Glomerular visceral epithelial cell (primary cell): ENCODE results near the gene OVOL1.

ENCODE experiments used
- DNase-seq: peaks from one replicate; pipeline ENCODE4 v3.0.0-alpha.2; 2016; ENCODE audit errors: extremely low spot score

The OVOL1 gene

GRCh38 chr11:65791719-65792213, 4.9 kb downstream of the OVOL1 start:
- DNase-seq: no peak

DNA sequence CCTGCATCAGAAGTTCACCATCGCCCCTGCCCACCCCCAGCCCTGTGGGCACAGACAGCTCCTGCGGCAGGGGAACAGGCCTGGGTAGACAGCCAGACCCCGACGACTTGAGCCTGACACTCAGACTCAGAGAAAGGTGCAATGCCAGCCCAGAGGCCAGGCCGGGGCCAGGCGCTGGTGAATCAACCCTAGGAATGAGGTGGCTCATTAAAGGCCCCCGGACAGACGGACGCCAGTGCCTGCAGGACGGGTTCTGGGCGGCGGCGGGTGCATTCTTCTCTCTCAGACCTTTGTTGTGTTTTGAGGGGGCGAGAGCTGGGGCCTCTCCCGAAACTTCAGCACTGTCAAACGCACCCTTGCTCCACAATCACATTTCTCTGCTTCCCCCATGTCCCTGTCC, 5.6 kb downstream of the OVOL1 start:
- no peak for DNase-seq

GRCh38 chr11:65793144-65793581, 6.3 kb downstream of the OVOL1 start:
- DNase-seq: no peak

DNA sequence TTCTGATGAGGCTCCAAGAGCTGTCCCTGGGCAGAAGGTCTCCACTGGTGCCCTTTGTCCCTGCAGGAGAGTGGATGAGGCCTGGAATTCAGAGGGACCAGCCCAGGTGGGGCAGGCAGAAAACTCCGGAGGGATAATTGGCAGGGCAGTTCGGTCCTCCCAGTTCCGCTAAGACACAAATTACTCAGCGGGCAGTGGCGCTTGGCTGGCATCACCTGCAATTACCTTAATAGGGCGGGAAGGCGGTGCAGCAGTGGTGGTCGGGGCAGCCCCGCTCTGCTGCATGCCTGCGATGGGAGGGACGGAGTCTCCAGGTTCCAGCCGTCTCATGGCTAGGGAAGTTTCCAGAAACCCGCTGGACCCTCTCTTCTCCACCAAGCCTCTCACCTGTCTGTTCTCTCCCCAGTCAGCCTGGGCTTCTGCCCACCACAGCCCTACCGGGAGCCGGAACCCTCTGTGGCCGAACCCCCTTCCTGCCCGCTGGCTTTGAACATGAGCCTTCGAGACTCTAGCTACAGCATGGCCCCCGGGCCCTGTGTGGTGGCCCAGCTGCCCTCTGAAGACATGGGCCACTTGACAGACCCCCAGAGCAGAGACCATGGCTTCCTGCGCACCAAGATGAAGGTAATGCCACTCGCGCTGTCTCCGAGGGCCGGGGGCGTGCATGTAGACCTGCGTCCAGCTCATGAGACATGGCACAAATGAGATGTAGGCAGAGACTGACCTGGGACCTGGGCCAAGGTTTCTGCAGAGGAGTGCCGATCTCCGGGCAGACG, 7.0 kb downstream of the OVOL1 start:
- DNase-seq: no peak

DNA sequence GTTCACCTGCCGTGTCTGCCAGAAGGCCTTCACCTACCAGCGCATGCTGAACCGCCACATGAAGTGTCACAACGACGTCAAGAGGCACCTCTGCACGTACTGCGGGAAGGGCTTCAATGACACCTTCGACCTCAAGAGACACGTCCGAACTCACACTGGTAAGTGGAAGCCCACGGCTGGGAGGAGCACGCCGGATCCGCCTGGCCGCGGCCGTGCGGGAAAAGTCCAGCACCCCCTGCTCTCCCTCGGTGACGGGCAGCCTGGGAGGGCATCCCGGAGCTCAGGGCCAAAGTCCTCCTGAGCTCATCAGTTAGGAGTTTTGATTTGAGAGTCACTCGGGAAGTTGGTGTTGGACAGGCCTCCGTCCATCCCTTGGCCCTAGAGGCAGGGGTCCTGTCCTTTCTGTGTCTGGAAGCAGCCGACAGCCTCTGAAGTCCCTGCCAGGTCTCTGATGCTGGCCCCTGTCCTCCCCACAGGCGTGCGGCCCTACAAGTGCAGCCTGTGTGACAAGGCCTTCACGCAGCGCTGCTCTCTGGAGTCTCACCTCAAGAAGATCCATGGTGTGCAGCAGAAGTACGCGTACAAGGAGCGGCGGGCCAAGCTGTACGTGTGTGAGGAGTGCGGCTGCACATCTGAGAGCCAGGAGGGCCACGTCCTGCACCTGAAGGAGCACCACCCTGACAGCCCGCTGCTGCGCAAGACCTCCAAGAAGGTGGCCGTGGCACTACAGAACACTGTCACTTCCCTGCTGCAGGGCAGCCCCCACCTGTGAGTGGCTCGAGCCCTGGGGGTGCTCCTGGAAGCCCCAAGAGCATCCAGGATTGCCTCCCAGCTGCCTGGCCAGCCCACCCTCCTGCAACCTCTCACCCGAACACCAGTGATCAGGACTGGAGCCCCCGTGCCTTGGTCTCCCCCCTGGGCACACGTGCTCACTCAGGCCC, 8.0 kb downstream of the OVOL1 start:
- no peak for DNase-seq

DNA sequence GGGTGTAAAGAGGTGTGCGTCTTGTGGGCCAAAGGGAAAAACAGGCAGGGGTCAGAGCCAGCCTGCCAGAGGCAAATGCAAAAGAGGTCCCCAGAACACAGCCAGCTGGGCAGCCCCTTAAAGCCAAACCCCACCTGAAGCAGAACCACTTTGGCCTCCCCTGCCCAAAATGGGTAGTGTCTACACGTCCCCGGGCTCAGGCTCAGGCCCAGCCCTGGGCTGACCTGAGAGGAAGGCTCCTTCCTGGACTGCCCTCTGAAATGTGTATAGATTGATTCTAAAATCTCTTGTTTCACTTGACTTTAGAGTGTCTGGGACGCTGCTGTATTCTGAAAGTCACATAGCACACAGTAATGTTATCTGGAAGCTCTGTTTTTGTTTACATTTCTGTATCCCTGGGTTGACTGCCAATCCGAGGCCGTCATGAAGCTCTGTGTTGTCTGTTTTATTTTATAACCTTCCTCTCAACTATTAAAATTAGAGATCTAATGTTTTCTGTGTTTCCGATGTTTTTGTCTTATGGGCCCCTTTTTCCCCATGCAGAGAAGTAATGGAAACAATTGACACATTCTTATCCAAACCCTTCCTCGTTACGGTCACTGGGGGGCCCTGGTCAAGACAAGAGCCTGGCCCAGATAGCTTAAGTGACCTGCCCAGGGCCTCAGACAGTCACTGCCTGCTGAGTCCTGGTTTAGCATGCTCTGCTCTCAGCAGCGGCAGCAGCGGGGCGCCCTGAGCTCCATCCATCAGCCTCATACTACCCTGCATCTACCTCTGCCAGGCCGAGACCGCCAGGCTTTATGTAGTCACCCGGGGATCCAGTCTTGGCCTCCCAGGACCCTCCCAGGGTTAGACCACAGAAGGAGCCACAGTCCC, 10.1 kb downstream of the OVOL1 start:
- no peak for DNase-seq

DNA sequence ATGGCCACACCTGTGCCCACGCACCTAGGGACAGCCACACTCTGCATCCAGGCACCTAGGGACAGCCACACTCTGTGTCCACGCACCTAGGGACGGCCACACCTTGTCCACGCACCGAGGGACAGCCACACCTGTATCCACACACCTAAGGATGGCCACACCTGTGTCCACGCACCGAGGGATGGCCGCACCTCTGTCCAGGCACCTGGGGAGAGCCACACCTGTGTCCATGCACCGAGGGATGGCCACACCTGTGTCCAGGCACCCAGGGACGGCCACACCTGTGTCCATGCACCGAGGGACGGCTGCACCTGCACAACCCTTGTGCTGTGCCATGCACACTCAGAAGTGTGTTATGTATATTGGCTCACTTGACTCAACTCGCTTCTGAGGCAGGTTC, 10.8 kb downstream of the OVOL1 start:
- no peak for DNase-seq

GRCh38 chr11:65798882-65799281, 12.0 kb downstream of the OVOL1 start:
- DNase-seq: no peak

DNA sequence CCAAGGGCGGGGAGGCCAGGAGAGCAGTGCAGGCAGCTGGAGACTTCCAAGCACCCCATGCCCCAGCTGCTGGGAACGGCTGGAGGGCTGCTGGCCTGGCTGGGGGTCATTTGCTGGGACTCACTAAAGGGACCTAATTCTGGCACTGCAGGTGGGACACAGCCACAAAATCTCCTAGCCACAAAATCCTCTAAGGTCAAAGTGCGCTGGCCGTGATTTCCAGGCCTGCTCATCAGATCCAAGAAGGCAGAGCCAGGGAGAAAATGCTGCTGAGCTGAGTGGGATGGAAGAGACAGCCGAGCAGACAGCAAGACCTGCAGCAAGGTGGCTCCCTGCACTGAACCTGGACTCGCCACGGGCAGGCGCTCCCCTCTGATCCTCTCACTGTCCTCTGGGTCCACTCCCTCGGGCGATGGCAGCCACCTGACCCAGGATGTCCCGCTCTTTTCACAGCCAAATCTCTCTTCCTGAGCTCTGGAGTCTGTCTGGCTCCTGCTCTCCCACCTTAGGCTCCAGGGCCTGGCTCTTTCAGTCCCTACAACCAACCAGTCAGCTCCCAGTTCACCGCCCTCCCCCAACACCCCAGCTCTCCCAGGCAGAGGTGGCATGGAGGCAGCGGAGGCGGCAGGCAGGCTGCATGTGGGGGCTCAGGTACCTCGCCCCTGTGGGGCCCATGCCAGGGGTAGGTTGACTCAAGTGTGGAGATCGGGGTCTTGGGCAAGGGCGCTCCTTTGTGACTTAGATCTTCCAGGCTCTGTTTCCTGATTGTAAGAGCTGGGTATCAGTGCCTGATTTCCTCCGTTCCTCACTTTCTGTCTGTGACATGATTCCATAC, 14.5 kb downstream of the OVOL1 start:
- DNase-seq: no peak

DNA sequence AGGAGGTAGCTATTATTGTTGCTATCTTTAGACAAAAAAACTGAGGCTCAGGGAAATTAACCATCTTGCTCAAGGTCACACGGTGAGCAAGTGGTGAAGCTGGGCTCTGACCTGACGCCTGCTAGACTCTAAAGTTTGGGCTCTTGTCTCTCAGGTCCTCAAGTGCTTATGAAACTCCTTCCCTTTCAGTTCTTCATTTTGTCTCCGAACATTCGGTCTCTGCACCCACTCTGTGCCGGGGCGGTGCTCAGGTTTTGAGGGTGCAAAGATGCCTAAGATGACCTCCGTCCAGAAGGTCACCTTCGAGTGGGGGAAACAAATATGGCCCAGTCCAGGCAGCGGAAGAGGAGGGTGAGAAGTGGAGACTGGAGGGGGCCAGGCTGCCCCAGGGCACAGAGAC, 16.0 kb downstream of the OVOL1 start:
- no peak for DNase-seq

- no peak for DNase-seq
Observed at GRCh38 chr11:65803797-65804492, 17.1 kb downstream of the OVOL1 start.

- no peak for DNase-seq
Observed at GRCh38 chr11:65806979-65807378, 20.1 kb downstream of the OVOL1 start.

GRCh38 chr11:65808744-65809341, 22.0 kb downstream of the OVOL1 start:
- DNase-seq: no peak

DNA sequence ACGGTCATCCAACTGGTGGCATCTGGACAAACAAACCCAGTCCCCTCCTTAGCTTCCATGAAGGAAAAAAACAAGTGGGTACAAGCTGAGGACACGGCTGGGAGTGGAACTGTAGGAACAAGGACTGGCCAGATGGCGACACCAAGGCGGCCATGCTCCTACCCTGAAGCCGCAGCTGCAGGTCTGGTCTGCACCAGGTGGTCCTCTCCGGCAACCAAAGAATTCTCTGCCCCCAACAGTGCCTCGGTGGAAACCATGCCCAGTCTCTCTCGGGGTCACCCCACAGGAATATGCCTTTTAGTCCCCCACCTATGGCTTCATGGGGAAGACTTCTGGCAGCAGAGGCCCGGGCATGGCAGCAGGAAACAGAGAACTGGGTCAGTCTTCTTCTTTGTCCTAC, 22.6 kb downstream of the OVOL1 start:
- no peak for DNase-seq

DNA sequence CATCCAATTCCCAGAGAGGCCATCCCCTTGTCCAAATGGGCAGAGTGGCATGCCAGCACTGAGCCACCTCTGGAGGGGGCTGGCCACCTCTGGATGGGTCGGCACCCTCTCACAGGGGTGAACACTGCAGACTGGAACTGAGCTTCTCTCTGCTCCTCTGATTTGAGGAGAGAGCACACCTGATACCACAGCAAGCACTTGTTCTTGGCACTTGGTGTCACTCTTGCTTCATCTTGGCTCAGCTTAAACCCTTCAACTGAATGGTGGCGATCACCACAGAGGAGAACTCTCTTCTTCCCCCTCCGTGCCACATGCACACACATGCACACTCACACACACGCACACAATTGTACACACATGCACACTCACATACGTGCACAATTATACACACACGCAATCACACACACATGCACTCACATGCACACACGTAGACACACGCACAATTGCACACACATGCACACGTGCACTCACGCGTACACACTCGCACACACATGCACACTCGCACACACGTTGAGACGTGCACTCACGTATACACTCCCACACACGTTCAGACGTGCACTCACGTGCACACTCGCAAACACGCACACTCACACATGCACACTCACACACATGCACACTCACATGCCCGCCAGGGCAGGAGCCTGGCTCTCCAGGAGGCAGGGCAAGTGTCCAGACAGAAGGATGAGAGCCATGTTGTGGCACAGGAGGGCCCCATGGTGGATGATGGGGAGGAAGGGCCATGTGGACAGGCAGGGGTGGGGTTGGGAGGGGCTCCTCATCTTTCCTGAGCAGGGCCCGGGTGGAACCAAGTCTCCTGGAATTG, 23.4 kb downstream of the OVOL1 start:
- no peak for DNase-seq

GRCh38 chr11:65811764-65812475, 25.1 kb downstream of the OVOL1 start:
- no peak for DNase-seq

DNA sequence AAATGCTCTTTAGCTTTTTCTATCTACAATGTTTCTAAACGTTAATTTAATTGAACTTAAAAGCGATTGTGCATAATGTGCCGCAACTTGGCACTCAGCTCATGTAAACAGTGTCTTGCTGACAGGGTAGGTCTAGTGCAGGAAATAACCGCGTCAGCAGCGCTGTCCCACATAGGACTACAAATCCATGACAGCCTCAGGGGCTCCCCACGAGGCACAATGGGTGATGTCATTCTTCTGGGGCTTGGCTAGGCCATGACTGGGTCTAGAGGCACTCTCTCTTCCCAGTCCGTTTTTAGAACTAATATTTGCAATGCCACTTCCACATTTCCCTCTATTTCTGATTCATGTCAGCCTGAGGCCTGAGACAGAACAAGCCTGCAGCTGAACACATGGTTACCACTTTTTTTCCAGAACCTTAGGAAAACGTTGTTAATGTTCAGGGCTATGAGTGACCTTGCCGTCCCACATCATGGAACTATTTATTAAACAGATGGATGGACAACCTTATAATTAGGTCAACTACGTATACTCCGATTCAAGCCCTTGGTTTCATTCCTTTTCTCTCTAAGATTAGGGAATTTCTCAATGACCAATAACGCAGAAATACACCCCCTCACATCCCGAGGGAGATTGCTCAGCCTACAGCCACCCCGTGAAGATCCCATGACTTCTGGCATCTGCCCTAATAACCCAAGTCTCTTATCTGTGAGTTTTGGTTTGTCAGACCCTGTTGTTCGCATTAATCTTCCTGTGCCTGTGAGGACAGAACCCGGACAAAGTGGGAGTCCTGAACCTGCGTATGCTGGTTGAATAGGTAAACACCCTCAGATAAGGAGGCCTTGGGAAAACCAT, 27.5 kb downstream of the OVOL1 start:
- DNase-seq: no peak
